Duodenal mucosa (tissue), 2 donors: ENCODE data around the gene CYP4F22.
"Not testable (repeated sequence)": the region's sequence is repeated elsewhere in the genome, so short reads cannot be mapped to it uniquely, and the experiment has no call there.

Experiments used
- H3K27ac ChIP-seq: one replicate; pipeline ENCODE4 v1.7.0; 2013; ENCODE audit warnings: low read depth, low read length
- H3K27me3 ChIP-seq, 2 donors: one replicate each; pipeline ENCODE4 v1.7.0; 2013; ENCODE audit warnings: low read length in 2 of 2, control low read depth in 1 of 2; ENCODE audit not compliant: insufficient read depth in 2 of 2, control insufficient read depth in 1 of 2
- H3K36me3 ChIP-seq, 2 donors: one replicate each; pipeline ENCODE4 v1.7.0; 2013; ENCODE audit warnings: low read length in 2 of 2, control low read depth in 1 of 2; ENCODE audit not compliant: insufficient read depth in 2 of 2, control insufficient read depth in 1 of 2
- H3K4me1 ChIP-seq, 2 donors: one replicate each; pipeline ENCODE4 v1.7.0; 2013; ENCODE audit warnings: low read length in 2 of 2, control low read depth in 1 of 2; ENCODE audit not compliant: insufficient read depth in 2 of 2, control insufficient read depth in 1 of 2
- H3K4me3 ChIP-seq, 2 donors: one replicate each; pipeline ENCODE4 v1.7.0; 2013; ENCODE audit warnings: low read length in 2 of 2, low read depth in 1 of 2
- H3K9ac ChIP-seq, 2 donors: one replicate each; pipeline ENCODE4 v1.7.0; 2013; ENCODE audit warnings: low read length in 2 of 2, low read depth in 1 of 2
- H3K9me3 ChIP-seq, 2 donors: one replicate each; pipeline ENCODE4 v1.7.0; 2013; ENCODE audit warnings: low read length in 2 of 2, control low read depth in 1 of 2; ENCODE audit not compliant: control insufficient read depth in 1 of 2

CYP4F22 gene

GRCh38 chr19:15589760-15590451 is 81.6 kb downstream of the CYP4F22 start:
- Histone ChIP-seq H3K9me3 (no peaks in the 10 kb centered on the region), H3K9ac (no peak overlapping the region), H3K27me3 (no peaks in the 10 kb centered on the region), H3K4me1 (peaks cover 0 to 6% of the 10 kb centered on the region in 2 donors), H3K4me3 (no peak overlapping the region), H3K27ac (no peak overlapping the region), H3K36me3 (no peaks in the 10 kb centered on the region)

- no peak overlapping the region for H3K27ac ChIP-seq
- no peaks in the 10 kb centered on the region for H3K36me3 ChIP-seq
- peaks cover 0 to 6% of the 10 kb centered on the region in 2 donors for H3K4me1 ChIP-seq
- H3K9ac ChIP-seq, result no peak overlapping the region
- H3K27me3 ChIP-seq, result no peaks in the 10 kb centered on the region
- no peaks in the 10 kb centered on the region for H3K9me3 ChIP-seq
- no peak overlapping the region for H3K4me3 ChIP-seq
Measured at GRCh38 chr19:15591796-15592195, 83.5 kb downstream of the CYP4F22 start.

- H3K4me3 ChIP-seq, H3K27me3 ChIP-seq, H3K4me1 ChIP-seq, H3K27ac ChIP-seq, H3K9ac ChIP-seq, H3K9me3 ChIP-seq, H3K36me3 ChIP-seq: not testable (repeated sequence)
Measured at GRCh38 chr19:15592506-15592905, 84.2 kb downstream of the CYP4F22 start.

- H3K4me3 ChIP-seq, H3K9ac ChIP-seq, H3K27me3 ChIP-seq, H3K9me3 ChIP-seq, H3K4me1 ChIP-seq, H3K27ac ChIP-seq, H3K36me3 ChIP-seq: not testable (repeated sequence)
Measured at GRCh38 chr19:15593766-15594165, 85.4 kb downstream of the CYP4F22 start.

GRCh38 chr19:15595069-15595468 is 86.7 kb downstream of the CYP4F22 start:
- Histone ChIP-seq H3K4me3 (no peak overlapping the region), H3K36me3 (no peaks in the 10 kb centered on the region), H3K27me3 (no peaks in the 10 kb centered on the region), H3K4me1 (no peaks in the 10 kb centered on the region), H3K9ac (no peak overlapping the region), H3K27ac (no peak overlapping the region), H3K9me3 (no peaks in the 10 kb centered on the region)
